Measurements from ENCODE around the gene ZNF746.

DNA sequence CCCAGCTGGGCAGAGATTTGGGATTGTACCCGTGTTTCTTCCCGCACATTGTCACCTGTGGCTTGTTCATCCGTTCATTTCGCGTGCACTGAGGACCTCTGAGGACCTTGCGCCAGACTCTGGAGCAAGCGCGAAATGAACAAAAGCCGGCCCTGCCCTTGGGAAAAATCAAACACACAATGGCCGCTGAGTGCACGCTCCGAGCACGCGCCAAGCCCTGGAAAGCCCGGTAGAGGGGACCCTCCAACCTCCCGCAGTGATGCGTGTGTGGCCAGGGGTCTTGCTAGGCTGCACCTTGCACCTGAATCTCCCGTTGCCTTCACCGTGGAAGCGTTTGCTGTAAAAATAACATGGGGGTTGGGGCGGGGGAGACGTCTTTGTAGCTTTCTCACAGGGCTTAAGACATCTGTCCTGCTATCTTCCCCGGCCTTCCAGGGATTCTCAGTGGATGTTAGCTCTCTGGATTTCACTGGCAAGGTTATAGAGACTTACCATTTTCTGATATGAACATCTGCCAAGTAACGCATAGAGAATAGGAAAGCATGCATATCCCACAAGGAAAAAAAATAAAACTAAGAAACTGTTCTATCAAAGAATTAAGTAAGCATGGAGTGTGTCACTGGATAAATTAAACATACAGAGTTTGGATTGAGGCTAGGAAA is 74.0 kb downstream of the ZNF746 start:
- TF ChIP-seq EZH2 (IDR thresholded peaks at IDR 0.05) (no peak), POLR2AphosphoS5 (IDR thresholded peaks at IDR 0.05; ENCODE audit: borderline replicate concordance, low read depth, low read length) (no peak), FOXP2 (optimal IDR thresholded peaks at IDR 0.05; ENCODE audit: control extremely low read depth, extremely low read length, insufficient read depth) (no peak)
